ENCODE measurements around the gene TPCN1. TPM values are rescaled to one million over a fixed set of nuclear protein-coding genes. Genes with fewer than 3 reads are reported as not detected.

The TPCN1 gene
- total RNA-seq, 1 experiment from 2014 or later: 19.0 TPM

DNA sequence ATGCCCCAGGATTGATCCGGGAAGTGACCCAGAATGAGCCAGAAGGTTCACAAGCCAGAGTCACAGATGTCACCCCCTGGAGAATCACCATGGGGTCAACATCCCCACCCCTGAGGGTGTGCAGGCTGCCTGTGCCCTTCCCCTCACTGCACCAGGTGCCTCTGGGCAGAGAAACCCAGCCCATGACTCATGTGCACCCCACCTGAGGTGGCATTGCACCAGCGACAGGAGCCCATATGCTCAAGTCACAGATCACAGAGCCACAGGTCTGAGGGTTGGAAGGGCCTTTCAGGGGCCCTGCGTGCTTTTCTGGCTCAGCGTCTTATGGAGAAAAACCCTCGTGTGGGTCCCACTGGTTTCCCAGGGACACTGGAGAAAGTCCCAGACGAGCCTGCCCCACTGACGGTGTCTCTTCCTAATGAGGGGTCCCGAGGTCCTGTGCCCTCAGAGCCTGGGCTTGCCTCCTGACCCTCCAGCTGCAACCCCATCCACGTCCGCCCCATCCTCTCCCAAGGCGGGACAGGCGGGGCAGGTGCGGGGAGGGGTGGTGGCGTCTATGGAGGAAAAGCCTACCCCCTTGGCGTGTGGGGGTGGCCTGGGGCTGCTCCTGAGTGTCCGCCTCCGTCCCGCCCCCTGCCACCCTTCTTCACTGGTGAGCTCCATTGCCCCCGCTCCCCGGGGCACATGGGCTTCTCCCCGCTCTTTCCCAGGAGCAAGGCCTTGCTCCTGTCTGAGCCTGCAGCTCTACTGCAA lies 66.1 kb downstream of the TPCN1 start:
- Histone ChIP-seq H3K4me3 (ENCODE audit: low read length) (no peak overlapping the region), H3K4me1 (ENCODE audit: insufficient read depth, low read length) (no peaks in the 10 kb centered on the region)
- POLR2A ChIA-PET (ENCODE audit: unreplicated experiment): no interaction called here

DNA sequence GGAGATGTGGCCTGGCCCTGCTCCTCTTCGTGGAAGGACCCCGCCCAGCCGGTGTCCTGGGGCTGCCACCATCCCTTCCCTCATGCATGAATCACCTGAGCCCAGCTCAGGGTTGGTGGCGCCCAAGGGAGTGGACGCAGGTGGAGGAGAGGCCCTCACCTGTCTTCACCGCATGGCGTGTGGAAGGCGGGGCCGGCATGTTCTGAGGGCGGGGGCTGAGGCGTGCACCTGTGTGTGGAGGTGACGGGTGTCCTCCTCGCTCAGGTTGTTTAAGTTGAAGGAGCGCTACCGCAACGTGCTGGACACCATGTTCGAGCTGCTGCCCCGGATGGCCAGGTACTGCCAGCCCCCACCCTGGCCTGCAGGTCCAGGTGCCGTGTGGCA lies 66.6 kb downstream of the TPCN1 start:
- intact Hi-C loops (cut with micrococcal nuclease): no loop called here
- H3F3A ChIP-seq (ENCODE audit: low read length, unreplicated experiment): no peaks in the 10 kb centered on the region
- no peak overlapping the region for H3K27ac ChIP-seq (ENCODE audit: low read length)
- BruUV-seq (replicated peaks): no TSS peak
- no peak for ATAC-seq
- no peak for DNase-seq
- H3K79me2 ChIP-seq (ENCODE audit: low read length): no peaks in the 10 kb centered on the region
- H2AFZ ChIP-seq (ENCODE audit: low read length): no peak overlapping the region
- ChIA-PET POLR2A (ENCODE audit: unreplicated experiment) (no interaction called here), CTCF (no interaction called here)
- H3K9ac ChIP-seq (ENCODE audit: low read length): no peak overlapping the region
- H3K36me3 ChIP-seq (ENCODE audit: low read depth, low read length): peaks cover 2% of the 10 kb centered on the region; the same call in 1 of the 2 replicates
- H3K9me3 ChIP-seq (ENCODE audit: low read length): no peaks in the 10 kb centered on the region
- H3K4me2 ChIP-seq (ENCODE audit: low read length): no peak overlapping the region
- H3K27me3 ChIP-seq (ENCODE audit: low read length): no peaks in the 10 kb centered on the region
- no peaks in the 10 kb centered on the region for H3K4me1 ChIP-seq (ENCODE audit: insufficient read depth, low read length)
- TF ChIP-seq EZH2phosphoT487 (IDR thresholded peaks at IDR 0.05; ENCODE audit: borderline replicate concordance, low read length): no peak
- TF ChIP-seq, protein P1, sequence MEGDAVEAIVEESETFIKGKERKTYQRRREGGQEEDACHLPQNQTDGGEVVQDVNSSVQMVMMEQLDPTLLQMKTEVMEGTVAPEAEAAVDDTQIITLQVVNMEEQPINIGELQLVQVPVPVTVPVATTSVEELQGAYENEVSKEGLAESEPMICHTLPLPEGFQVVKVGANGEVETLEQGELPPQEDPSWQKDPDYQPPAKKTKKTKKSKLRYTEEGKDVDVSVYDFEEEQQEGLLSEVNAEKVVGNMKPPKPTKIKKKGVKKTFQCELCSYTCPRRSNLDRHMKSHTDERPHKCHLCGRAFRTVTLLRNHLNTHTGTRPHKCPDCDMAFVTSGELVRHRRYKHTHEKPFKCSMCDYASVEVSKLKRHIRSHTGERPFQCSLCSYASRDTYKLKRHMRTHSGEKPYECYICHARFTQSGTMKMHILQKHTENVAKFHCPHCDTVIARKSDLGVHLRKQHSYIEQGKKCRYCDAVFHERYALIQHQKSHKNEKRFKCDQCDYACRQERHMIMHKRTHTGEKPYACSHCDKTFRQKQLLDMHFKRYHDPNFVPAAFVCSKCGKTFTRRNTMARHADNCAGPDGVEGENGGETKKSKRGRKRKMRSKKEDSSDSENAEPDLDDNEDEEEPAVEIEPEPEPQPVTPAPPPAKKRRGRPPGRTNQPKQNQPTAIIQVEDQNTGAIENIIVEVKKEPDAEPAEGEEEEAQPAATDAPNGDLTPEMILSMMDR (conservative IDR thresholded peaks at IDR 0.05; ENCODE audit: low read depth, low read length): no peak
- no peak for TF ChIP-seq EZH2 (IDR thresholded peaks at IDR 0.05; ENCODE audit: low read length, unreplicated experiment)
- H4K20me1 ChIP-seq (ENCODE audit: low read length): no peaks in the 10 kb centered on the region
- no peaks in the 10 kb centered on the region for H3K9me2 ChIP-seq (replicated peaks; ENCODE audit: low read length)
- no peak overlapping the region for H3K4me3 ChIP-seq (ENCODE audit: low read length)

More for the DNA sequence above, 66.1 kb downstream of the TPCN1 start:
- H3K27me3 ChIP-seq (ENCODE audit: low read length): no peaks in the 10 kb centered on the region
- H3F3A ChIP-seq (ENCODE audit: low read length, unreplicated experiment): no peaks in the 10 kb centered on the region
- DNase-seq: no peak
- no peaks in the 10 kb centered on the region for H3K9me2 ChIP-seq (replicated peaks; ENCODE audit: low read length)
- no peaks in the 10 kb centered on the region for H3K79me2 ChIP-seq (ENCODE audit: low read length)
- no peaks in the 10 kb centered on the region for H4K20me1 ChIP-seq (ENCODE audit: low read length)
- H3K27ac ChIP-seq (ENCODE audit: low read length): no peak overlapping the region
- H3K4me2 ChIP-seq (ENCODE audit: low read length): no peak overlapping the region
- CTCF ChIA-PET: no interaction called here
- H3K9ac ChIP-seq (ENCODE audit: low read length): no peak overlapping the region
- TF ChIP-seq EZH2 (IDR thresholded peaks at IDR 0.05; ENCODE audit: low read length, unreplicated experiment): no peak
- TF ChIP-seq, protein P1 (conservative IDR thresholded peaks at IDR 0.05; ENCODE audit: low read depth, low read length): no peak
- TF ChIP-seq EZH2phosphoT487 (IDR thresholded peaks at IDR 0.05; ENCODE audit: borderline replicate concordance, low read length): no peak
- no peaks in the 10 kb centered on the region for H3K9me3 ChIP-seq (ENCODE audit: low read length)
- intact Hi-C loops (cut with micrococcal nuclease): no loop called here
- no peak for ATAC-seq
- H3K36me3 ChIP-seq (ENCODE audit: low read depth, low read length): peaks cover 2% of the 10 kb centered on the region; the same call in 1 of the 2 replicates
- no TSS peak for BruUV-seq (replicated peaks)
- no peak overlapping the region for H2AFZ ChIP-seq (ENCODE audit: low read length)

DNA sequence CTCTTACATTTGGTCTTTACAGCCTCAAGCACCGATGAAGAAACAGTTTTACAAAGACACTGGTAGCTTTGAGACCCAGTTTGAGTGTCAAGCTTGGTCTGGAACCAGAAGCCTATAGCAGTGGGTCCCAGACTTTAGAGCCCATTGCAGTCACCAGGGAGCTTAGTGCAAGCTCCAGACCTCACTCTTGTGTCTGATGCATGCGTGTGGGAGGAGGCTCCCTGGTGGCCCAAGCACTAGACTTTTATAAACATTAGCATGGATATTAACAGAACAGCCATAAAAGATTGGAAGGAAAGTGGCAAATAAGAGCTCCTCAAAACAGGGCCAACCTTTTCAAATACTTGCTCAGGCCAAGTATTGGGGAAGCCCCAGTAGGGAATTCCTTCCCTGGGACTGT lies 68.1 kb downstream of the TPCN1 start:
- Histone ChIP-seq H3K27me3 (ENCODE audit: low read length) (no peaks in the 10 kb centered on the region), H3K4me2 (ENCODE audit: low read length) (no peak overlapping the region), H3K36me3 (ENCODE audit: low read depth, low read length) (peaks cover 2% of the 10 kb centered on the region; the same call in 1 of the 2 replicates), H3K9me3 (ENCODE audit: low read length) (no peaks in the 10 kb centered on the region), H4K20me1 (ENCODE audit: low read length) (no peaks in the 10 kb centered on the region), H3K79me2 (ENCODE audit: low read length) (no peaks in the 10 kb centered on the region), H3K4me3 (ENCODE audit: low read length) (no peak overlapping the region), H3K9ac (ENCODE audit: low read length) (no peak overlapping the region), H3K4me1 (ENCODE audit: insufficient read depth, low read length) (no peaks in the 10 kb centered on the region), H3K27ac (ENCODE audit: low read length) (no peak overlapping the region), H2AFZ (ENCODE audit: low read length) (no peak overlapping the region), H3F3A (ENCODE audit: low read length, unreplicated experiment) (no peaks in the 10 kb centered on the region), H3K9me2 (replicated peaks; ENCODE audit: low read length) (no peaks in the 10 kb centered on the region)
- ChIA-PET CTCF (no interaction called here), POLR2A (ENCODE audit: unreplicated experiment) (no interaction called here)
- no TSS peak for BruUV-seq (replicated peaks)
- no peak; the same call in 1 of the 2 replicates for ATAC-seq
- intact Hi-C loops (cut with micrococcal nuclease): no loop called here
- no peak for DNase-seq
- TF ChIP-seq, protein P1 (conservative IDR thresholded peaks at IDR 0.05; ENCODE audit: low read depth, low read length): no peak
- TF ChIP-seq EZH2 (IDR thresholded peaks at IDR 0.05; ENCODE audit: low read length, unreplicated experiment) (no peak), EZH2phosphoT487 (IDR thresholded peaks at IDR 0.05; ENCODE audit: borderline replicate concordance, low read length) (no peak)

Data from PC-3 (cell line).